ENCODE data around the gene RAB18.
"Not testable (repeated sequence)": the region's sequence is repeated elsewhere in the genome, so short reads cannot be mapped to it uniquely, and the experiment has no call there.

Gene RAB18

DNA sequence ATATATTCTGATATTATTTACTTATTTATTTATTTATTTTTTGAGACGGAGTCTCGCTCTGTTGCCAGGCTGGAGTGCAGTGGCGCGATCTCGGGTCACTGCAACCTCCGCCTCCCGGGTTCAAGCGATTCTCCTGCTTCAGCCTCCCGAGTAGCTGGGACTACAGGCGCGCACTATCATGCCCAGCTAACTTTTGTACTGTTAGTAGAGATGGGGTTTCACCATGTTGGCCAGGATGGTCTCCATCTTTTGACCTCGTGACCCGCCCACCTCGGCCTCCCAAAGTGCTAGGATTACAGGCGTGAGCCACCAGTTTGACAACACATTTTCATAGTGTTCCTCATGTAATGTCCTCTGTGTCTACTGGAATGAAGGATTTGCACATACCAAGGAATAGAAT lies 1.4 kb downstream of the RAB18 start:
- not testable (repeated sequence) for DNase-seq

GRCh38 chr10:27506280-27506679 lies 2.2 kb downstream of the RAB18 start:
- no peak for DNase-seq

GRCh38 chr10:27512548-27512947 lies 8.4 kb downstream of the RAB18 start:
- no peak for DNase-seq

DNA sequence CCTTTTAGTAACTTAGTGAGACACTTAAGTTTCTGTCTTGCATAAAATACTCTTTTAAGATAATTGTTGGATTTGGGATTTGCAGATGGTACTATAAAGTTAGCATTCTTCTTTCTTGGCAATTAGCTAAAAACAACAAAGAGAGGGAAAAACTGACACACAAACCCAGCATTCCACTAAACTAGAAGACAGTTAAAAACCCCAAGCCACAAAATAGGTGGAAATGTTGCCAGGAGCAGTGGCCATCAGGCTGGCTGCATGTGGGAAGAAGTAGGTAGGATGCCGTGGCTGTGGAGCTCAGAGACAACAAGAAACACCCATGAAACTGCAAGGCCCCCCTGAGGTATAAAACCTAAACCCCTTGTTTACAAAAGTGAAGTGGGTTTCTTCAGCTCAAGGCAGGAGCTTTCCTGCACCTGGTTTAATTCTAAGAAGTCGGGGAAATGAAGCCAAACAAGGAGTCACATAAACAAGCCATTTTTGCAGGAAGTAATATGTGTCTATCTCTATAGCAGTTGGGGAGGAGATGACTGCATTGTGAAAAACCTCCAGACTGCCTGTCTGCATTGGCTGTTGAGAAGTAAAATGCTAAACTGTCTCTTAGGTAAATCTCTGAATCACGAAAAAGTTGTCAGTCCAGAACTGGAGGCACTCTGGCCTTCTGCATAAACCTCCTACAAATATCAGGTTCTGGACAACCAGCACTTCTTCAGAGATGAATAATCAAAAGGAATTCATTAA lies 9.5 kb downstream of the RAB18 start:
- no peak for DNase-seq

GRCh38 chr10:27514243-27514642 lies 10.1 kb downstream of the RAB18 start:
- no peak for DNase-seq

DNA sequence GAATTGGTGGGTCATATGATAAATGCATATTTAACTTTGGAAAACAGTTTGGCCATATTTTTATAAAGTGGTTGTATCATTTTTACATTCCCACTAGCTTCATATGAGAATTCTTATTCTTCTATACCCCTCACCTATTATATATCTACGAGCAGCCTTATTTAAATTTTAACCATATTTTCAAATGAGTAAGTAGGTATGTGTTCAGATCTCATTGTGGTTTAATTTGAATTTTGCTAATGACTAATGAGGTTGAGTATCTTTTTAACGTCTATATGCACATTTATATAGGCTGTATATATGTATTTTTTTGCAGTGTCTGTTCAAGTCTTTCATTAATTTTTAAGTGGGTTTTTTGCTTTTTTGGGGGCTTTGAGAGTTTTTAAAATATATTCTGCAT lies 14.2 kb downstream of the RAB18 start:
- DNase-seq = no peak

- DNase-seq = peak in 1 of 2 experiments; percentile 18
These were observed 21.7 kb downstream of the RAB18 start for GRCh38 chr10:27525819-27526218.

- no peak for DNase-seq
These were observed 22.1 kb downstream of the RAB18 start for GRCh38 chr10:27526242-27526641.

- DNase-seq = no peak
These were observed 23.7 kb downstream of the RAB18 start for GRCh38 chr10:27527666-27528295.

DNA sequence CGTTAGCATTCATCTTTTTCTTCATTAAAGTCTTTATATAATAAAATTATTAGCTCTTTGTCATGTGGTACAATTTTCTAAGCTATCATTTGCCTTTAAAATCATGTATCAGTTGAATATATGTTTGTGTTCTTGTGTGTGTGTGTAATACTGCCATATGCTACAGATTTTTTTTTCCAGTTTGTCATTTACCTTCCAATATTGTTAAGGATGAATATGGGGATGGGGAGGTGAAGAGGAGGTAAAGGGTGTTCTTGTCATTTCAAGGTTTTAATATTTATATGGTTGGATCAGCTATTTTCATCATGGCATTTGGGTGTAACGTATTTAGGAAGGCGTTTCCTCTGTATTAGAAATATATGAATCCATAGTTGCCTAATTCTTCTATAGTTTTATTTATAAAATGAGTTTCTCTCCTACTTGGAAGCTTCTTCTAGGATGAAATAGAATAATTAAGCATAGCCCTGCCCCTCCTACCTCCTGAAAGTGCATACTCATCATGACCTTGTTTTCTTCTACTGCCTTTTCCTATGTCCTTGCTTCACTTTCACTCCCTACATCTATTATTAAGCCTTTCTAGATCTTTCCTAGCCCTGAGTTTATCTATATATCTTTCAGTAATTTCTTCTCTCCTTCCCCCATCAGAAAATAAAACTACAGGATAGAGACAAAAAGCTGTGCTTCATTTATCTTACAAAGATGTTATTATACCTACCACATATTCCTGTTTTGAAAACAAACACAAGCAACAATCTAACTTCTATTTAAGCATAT lies 25.1 kb downstream of the RAB18 start:
- DNase-seq = no peak

DNA sequence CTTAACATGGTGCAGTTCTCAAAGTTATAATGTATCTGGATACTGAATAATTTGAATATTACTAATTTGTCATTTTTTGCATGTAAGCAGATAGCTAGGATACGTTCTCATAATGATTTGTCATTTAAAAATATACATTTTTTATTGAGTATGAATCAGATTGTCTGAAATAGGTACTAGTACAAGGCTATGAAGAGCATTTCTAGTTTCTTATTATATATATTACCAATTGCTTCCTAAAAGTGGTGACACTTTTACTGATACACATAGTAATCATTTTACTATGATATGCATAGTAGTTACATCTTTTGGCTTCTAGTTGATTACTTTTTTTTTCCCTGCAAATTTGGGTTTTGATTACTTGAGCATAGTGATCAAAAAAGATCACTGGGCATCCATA lies 26.4 kb downstream of the RAB18 start:
- no peak for DNase-seq

DNA sequence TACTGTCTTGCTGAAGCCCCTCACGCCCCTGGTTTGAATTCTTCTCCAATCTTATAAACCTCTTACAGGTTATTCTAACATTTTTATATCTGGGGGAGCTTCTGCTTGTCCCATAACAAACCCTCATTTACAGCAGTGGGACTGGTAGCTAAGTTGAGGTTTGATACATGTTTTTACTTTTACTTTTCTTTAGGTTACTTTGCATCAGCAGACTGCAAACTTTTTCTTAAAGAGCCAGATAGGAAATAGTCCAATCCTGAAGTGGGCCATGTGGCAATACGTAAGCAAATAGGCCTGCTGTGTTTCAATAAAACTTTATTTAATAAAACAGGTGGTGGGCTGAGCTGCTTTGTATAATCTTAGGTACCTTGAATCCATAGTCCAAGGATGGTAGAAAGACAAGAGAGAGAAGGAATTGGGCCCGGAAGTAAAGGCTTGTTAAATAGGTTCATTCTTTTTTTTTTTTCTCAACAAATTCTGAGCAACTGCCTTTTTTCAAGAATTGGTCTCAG lies 27.3 kb downstream of the RAB18 start:
- no peak for DNase-seq

DNA sequence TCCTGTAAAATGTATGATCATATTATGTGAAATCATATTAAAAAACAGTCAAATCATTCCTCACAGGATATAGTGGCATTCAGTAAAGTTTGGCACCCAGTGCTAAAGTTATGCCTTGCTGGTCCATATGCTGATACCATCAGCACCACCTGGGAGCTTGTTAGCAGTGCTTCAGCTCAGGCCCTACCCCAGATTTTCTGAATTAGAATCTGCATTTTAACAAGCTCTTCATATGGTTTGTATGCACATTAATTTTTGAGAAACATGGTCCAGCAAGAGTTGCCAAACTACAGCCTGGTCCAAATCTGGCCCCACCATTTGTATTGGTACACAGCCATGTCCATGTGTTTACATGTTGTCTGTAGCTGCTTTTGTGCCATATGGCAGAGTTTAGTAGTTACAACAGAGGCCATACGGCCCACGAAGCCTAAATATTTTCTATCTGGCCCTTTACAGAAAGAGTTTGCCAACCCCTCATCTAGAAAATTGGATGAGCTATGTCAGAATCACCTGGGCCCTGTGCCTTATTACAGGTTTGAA lies 30.1 kb downstream of the RAB18 start:
- DNase-seq = peak in 1 of 2 experiments; percentile 45

DNA sequence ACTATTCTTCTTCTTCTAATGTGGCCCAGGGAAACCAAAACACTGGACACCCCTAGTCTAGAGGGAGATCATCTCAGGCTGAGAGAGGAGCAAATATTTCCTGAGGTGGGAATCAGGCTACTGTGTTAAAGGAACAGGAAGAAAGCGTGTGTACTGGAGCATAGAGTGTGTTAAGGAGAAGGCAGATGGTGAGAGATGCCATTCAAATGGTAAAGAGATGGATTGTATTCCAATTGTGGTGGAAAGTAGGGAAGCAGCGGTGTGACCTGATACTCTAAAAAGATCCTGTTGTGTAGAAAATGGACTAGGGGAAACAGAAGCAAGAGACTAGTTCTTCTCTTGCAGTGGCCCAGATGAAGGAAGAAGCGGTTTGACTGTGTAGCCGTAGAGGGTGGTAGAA lies 31.2 kb downstream of the RAB18 start:
- no peak for DNase-seq

DNA sequence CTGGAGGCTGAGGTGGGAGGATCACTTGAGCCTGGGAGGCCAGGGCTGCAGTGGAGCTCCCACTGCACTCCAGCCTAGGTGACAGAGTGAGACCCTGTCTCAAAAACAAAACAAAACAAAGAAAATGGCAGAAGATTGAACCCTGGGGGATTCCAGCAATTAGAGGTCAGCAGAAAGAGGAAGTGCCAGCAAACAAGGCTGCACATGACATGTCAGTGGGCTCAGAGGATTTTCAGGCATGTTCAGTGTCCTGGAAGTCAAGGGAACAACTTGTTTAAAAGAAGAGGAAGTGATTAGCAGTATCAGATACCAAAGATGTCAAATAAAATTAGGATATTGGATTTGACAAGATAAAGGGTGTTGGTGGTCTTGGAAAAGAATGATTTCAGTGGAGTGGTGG lies 32.3 kb downstream of the RAB18 start:
- no peak for DNase-seq

DNA sequence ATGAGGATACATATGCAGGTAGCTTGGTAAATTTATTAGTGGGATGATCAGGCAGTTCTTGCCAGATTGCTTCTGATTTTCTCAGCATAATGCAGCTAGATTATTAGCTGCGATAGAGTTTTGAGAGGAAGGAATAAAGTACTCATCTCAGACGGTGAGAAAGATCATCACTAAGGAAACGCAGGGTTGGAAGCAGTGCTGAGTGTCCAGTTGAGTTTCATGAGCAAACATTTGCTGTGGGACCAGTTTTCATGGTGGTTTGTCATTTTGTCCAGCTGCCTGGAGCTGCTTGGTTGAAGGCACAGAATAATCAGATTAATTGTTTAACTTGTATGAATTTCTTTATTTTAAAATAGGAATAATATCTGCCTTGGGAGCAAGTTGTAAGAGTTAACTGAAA lies 33.1 kb downstream of the RAB18 start:
- DNase-seq = no peak

DNA sequence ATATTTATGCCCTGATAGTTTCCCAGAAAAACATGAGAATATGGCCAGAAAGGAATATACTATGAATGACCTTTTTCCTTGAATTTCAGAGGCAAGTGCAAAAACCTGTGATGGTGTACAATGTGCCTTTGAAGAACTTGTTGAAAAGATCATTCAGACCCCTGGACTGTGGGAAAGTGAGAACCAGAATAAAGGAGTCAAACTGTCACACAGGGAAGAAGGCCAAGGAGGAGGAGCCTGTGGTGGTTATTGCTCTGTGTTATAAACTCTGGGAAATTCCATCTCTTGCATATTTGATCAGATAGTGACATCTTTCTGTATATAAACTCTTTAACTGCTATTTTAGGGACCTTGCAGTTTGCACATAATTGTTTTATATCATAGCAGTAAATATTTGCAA lies 33.7 kb downstream of the RAB18 start:
- no peak for DNase-seq

DNA sequence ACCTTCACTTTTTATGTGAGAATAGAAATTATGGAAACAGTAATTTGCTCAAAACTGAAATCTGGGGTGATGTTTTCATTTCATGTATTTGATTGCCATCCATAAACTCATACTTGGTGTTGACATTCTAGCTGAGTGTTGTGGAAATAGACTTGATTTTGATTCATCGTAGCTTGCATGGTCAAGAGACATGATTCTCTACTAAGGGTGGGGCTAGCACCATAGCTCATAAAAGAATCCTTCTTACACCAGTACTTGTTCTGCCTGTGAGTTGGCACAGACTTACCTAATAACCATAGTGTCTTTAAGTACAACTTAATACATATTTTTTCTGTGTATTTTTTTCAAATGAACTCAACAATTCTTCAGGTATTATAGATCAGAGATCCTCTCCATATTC lies 36.6 kb downstream of the RAB18 start:
- no peak for DNase-seq

DNA sequence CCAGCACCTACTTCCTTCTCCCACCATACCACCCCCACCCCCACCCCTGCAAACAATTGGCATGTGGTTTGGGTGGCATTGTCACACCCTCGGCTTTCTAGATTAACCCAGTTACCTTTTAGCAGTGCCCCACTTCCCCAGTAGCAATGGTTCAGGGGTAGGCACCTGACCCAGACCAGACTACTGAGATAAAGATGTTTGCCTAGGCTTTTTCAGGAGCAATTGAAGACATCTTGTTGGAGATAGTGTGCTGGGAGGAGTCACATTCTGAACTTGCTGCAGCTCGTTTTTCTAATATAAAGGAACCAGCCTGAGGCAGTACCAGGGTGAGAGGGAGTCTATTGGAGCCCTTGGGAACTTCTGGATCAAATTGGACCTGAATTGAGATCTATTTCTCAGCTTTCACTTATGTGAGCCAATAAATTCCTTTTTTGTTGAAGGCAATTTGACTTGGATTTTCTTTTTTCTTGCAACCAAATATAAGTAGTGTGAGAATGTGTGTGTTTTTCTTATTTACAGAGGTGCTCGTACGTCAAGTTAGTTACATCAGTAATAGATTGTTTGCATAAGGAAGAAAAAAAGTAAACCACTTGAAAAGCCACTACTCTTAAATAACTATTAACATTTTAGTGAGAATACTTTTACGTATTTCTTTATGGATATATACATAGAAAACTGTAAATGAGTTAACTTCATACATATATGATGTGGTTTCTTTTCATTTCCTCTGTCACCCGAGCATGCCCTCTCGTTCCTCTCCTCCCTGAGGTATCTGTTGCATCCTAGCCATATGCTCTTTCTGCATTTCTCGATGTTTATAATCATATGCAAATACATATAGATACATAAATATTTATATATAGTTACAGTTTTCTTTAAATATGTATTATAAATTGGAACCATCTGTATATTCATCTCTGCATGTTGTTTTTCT lies 38.0 kb downstream of the RAB18 start:
- DNase-seq = no peak

DNA sequence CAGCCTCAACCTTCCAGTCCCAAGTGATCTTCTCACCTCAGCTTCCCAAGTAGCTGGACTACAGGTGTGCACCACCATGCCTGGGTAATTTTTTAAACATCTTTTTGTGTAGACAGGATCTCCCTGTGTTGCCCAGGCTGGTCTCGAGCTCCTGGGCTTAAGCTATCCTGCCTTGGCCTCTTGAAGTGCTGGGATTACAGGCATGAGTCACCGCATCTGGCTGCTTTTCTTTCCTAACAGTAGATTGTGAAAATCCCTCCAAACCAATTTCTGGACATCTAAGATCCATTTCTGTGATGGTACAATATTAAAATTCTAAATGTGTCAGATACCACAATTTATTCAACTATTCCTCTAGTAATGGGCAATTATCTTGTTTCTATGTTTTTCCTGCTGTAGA lies 38.7 kb downstream of the RAB18 start:
- no peak for DNase-seq

- no peak for DNase-seq
These were observed 42.9 kb downstream of the RAB18 start for GRCh38 chr10:27547047-27547446.

DNA sequence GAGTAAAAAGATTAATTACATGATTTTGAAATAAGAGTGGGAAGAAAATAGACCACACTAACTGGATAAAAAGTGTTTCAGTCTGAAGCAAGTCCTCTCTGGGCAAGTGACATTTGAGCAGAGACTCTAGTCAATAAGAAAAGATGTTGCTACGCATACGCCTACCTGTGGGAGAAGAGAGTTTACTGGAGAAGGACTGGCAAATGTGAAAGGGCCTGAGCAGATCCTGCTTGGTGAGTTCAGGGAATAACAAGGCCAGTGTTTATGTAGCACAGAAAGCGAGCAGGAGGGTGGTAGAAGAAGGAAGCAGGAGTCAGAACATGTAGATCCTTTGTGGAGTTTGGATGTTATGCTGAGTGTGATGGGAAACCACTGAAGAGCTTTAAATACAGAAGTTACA lies 43.4 kb downstream of the RAB18 start:
- DNase-seq = no peak

Data from NCI-H446 (cell line).